Osteoblast (primary cell): ENCODE results near the gene NEB. TPM values are rescaled to one million over a fixed set of nuclear protein-coding genes. Genes with fewer than 3 reads are reported as not detected.

Source experiments
- DNase-seq: peaks from one replicate; pipeline ENCODE4 v3.0.0; 2011; ENCODE audit warnings: low spot score, mixed read lengths; ENCODE audit not compliant: insufficient read length; ENCODE audit errors: missing footprints
- H2AFZ ChIP-seq: 2 replicates; pipeline ENCODE4 v1.6.0; 2011; ENCODE audit warnings: mild to moderate bottlenecking, low read length
- H3K27ac ChIP-seq: 2 replicates; pipeline ENCODE4 v1.5.1; 2011; ENCODE audit warnings: mild to moderate bottlenecking, low read depth, low read length, moderate library complexity
- H3K27me3 ChIP-seq: 2 replicates; pipeline ENCODE4 v1.6.0; 2012; ENCODE audit warnings: mild to moderate bottlenecking, control low read depth, inconsistent platforms, low read length, moderate library complexity; ENCODE audit not compliant: insufficient read depth
- H3K36me3 ChIP-seq: 2 replicates; pipeline ENCODE4 v1.5.1; 2011; ENCODE audit warnings: mild to moderate bottlenecking, low read length, control low read depth, moderate library complexity; ENCODE audit not compliant: insufficient read depth
- H3K4me1 ChIP-seq: 2 replicates; pipeline ENCODE4 v1.5.1; 2011; ENCODE audit warnings: mild to moderate bottlenecking, low read length, control low read depth, moderate library complexity; ENCODE audit not compliant: insufficient read depth
- H3K4me2 ChIP-seq: 2 replicates; pipeline ENCODE4 v1.6.0; 2011; ENCODE audit warnings: mild to moderate bottlenecking, low read length; ENCODE audit not compliant: insufficient read depth
- H3K4me3 ChIP-seq: fragments of 200-600 bp; sonication (generic); 3 replicates; pipeline ENCODE4 v1.5.1; 2012; ENCODE audit warnings: mild to moderate bottlenecking, low read length, inconsistent platforms; ENCODE audit not compliant: insufficient read depth
- H3K79me2 ChIP-seq: 2 replicates; pipeline ENCODE4 v1.6.0; 2012; ENCODE audit warnings: mild to moderate bottlenecking, low read length, control low read depth, inconsistent platforms; ENCODE audit not compliant: insufficient read depth
- H3K9me3 ChIP-seq: 2 replicates; pipeline ENCODE4 v1.5.1; 2011; ENCODE audit warnings: low read depth, low read length, control low read depth
- H4K20me1 ChIP-seq: 2 replicates; pipeline ENCODE4 v1.6.0; 2012; ENCODE audit warnings: mild to moderate bottlenecking, low read length, control low read depth; ENCODE audit not compliant: insufficient read depth
- total RNA-seq: library from RNA; depleted of rRNA; stranded (reverse); fragments of >200 nt; gene quantifications from 2 replicates; pipeline ENCODE4 v1.2.3, GENCODE V29; 2012
- TF ChIP-seq, protein P1 (sequence below): IDR thresholded peaks from 2 replicates; pipeline ENCODE4 v1.5.1; 2011; ENCODE audit warnings: mild to moderate bottlenecking, low read depth, low read length, moderate library complexity; ENCODE audit errors: extremely low read depth

NEB gene, protein sequence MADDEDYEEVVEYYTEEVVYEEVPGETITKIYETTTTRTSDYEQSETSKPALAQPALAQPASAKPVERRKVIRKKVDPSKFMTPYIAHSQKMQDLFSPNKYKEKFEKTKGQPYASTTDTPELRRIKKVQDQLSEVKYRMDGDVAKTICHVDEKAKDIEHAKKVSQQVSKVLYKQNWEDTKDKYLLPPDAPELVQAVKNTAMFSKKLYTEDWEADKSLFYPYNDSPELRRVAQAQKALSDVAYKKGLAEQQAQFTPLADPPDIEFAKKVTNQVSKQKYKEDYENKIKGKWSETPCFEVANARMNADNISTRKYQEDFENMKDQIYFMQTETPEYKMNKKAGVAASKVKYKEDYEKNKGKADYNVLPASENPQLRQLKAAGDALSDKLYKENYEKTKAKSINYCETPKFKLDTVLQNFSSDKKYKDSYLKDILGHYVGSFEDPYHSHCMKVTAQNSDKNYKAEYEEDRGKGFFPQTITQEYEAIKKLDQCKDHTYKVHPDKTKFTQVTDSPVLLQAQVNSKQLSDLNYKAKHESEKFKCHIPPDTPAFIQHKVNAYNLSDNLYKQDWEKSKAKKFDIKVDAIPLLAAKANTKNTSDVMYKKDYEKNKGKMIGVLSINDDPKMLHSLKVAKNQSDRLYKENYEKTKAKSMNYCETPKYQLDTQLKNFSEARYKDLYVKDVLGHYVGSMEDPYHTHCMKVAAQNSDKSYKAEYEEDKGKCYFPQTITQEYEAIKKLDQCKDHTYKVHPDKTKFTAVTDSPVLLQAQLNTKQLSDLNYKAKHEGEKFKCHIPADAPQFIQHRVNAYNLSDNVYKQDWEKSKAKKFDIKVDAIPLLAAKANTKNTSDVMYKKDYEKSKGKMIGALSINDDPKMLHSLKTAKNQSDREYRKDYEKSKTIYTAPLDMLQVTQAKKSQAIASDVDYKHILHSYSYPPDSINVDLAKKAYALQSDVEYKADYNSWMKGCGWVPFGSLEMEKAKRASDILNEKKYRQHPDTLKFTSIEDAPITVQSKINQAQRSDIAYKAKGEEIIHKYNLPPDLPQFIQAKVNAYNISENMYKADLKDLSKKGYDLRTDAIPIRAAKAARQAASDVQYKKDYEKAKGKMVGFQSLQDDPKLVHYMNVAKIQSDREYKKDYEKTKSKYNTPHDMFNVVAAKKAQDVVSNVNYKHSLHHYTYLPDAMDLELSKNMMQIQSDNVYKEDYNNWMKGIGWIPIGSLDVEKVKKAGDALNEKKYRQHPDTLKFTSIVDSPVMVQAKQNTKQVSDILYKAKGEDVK (N-terminal part only)
- 0.29 and 0.36 TPM in 2 replicates for total RNA-seq

DNA sequence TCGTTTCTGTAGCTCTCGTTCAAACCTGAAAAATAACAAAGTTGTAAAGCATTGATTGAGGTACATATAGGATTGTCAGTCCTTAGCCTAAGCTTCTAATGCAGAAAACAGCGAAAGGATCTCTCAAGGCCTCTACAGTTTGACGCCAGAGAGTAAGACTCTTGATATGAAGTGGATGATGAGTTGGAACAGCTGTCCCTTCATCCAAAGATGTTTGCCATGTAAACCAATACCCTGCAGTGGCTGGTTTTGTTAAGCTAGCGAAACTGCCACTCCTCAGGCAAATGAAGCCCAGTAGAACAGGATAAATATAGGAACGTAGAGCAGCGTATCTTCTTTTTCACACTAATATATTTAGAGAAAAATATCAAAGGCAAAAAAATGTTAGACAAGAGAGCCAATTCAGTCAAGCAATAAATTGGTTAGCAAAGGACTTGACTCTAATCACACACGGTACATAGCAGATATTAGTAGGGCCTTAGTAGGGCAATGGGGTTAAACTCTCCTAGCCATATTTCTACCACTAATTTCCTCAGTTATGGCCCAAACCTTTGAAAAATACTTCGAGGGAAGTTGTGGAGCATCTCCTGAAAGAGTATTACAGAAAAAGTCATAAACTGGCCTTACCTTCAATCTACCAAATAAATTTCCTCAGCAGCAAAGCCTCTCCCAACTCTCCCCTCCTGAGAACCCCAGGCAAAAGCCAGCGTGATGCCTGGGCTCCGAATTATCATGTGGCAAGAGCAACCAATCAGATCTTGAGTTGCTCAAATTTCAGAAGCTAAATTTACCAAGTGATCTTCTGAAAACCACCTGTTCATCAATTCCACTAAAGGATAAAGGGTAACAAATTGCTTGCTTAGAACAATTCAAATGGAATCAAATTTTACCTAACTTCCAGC lies at the start of gene NEB:
NEB (minus strand) TSS at position 706 of the 902 bp plus-strand sequence. CDS start 1,320 bp downstream, outside the sequence.
- Histone ChIP-seq H3K4me3 (no peak within 1 kb of the TSS), H3K27ac (no peak within 1 kb of the TSS), H4K20me1 (no peaks in the 10 kb centered on the region)

DNA sequence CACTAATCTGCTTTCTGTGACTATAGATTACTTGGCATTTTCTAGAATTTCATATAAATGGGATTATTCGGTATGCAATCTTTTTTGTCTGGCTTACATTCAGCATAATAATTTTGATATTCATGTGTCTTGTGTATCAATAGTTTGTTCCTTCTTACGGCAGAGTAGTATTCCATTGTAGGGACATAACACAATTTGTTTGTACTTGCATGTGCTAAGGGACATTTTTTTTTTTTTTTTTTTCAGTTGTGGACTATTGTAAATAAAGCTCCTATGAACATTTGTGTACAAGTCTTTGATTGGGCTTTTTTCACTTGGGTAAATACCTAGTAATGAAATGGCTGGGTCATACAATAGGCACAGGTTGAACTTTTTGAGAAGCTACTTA lies 48.9 kb upstream of the NEB start:
- H3K4me2 ChIP-seq, result no peak overlapping the region
- no peaks in the 10 kb centered on the region for H4K20me1 ChIP-seq
- H3K79me2 ChIP-seq, result no peaks in the 10 kb centered on the region
- no peaks in the 10 kb centered on the region for H3K27me3 ChIP-seq
- H3K9me3 ChIP-seq, result no peaks in the 10 kb centered on the region
- no peak overlapping the region for H3K27ac ChIP-seq
- no peak overlapping the region for H3K4me3 ChIP-seq
- no peak for DNase-seq
- no peaks in the 10 kb centered on the region for H3K4me1 ChIP-seq
- no peak overlapping the region for H2AFZ ChIP-seq
- H3K36me3 ChIP-seq, result no peaks in the 10 kb centered on the region
- TF ChIP-seq, protein P1, sequence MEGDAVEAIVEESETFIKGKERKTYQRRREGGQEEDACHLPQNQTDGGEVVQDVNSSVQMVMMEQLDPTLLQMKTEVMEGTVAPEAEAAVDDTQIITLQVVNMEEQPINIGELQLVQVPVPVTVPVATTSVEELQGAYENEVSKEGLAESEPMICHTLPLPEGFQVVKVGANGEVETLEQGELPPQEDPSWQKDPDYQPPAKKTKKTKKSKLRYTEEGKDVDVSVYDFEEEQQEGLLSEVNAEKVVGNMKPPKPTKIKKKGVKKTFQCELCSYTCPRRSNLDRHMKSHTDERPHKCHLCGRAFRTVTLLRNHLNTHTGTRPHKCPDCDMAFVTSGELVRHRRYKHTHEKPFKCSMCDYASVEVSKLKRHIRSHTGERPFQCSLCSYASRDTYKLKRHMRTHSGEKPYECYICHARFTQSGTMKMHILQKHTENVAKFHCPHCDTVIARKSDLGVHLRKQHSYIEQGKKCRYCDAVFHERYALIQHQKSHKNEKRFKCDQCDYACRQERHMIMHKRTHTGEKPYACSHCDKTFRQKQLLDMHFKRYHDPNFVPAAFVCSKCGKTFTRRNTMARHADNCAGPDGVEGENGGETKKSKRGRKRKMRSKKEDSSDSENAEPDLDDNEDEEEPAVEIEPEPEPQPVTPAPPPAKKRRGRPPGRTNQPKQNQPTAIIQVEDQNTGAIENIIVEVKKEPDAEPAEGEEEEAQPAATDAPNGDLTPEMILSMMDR, result no peak

More for the DNA sequence above, at the start of gene NEB:
- peaks cover 4% of the 10 kb centered on the region for H3K27me3 ChIP-seq
- no peaks in the 10 kb centered on the region for H3K36me3 ChIP-seq
- H3K9me3 ChIP-seq, result no peaks in the 10 kb centered on the region
- DNase-seq, result no peak
- TF ChIP-seq, protein P1, result no peak
- H3K79me2 ChIP-seq, result no peaks in the 10 kb centered on the region
- H3K4me2 ChIP-seq, result no peak within 1 kb of the TSS
- H3K4me1 ChIP-seq, result no peaks in the 10 kb centered on the region
- H2AFZ ChIP-seq, result no peak within 1 kb of the TSS

GRCh38 chr2:151782378-151783132 lies 48.3 kb upstream of the NEB start:
- Histone ChIP-seq H3K4me3 (no peak overlapping the region), H3K27me3 (no peaks in the 10 kb centered on the region), H3K4me1 (no peaks in the 10 kb centered on the region), H3K36me3 (no peaks in the 10 kb centered on the region), H3K4me2 (no peak overlapping the region), H4K20me1 (no peaks in the 10 kb centered on the region), H3K27ac (no peak overlapping the region), H2AFZ (no peak overlapping the region), H3K9me3 (no peaks in the 10 kb centered on the region), H3K79me2 (no peaks in the 10 kb centered on the region)
- DNase-seq, result peak; percentile 57
- TF ChIP-seq, protein P1, result no peak
